Measurements from ENCODE around the gene ZBTB2.

Gene ZBTB2, protein sequence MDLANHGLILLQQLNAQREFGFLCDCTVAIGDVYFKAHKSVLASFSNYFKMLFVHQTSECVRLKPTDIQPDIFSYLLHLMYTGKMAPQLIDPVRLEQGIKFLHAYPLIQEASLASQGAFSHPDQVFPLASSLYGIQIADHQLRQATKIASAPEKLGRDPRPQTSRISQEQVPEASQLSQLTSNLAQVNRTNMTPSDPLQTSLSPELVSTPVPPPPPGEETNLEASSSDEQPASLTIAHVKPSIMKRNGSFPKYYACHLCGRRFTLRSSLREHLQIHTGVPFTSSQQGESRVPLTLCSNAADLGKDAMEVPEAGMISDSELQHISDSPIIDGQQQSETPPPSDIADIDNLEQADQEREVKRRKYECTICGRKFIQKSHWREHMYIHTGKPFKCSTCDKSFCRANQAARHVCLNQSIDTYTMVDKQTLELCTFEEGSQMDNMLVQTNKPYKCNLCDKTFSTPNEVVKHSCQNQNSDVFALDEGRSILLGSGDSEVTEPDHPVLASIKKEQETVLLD

GRCh38 chr6:151391471-151392413 lies at the start of gene ZBTB2:
Gene ZBTB2 (minus strand): TSS chr6:151391559. CDS start chr6:151373637, 17,922 bp downstream.
- peak; percentile 43 to 49 for DNase-seq (ENCODE audit: low read depth in 2 of 2)

DNA sequence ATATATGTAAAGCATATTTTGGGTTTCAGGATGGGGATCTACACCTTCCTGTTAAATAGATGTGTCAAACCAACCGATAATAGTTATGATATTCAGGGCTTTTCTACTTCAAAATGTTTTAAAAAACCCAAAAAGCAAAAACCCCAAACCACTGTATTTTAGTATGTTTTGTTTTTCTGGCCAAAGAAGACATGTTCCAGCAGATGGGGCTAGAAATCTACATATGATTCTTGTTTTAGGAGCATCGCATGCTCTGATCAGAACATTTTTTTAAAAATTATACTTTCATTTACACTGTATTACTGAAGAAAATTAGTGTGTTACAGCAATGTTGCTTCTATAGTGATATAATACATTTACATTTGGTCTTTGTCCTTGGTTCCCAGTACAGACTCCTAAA lies 49.6 kb upstream of the ZBTB2 start:
- DNase-seq (ENCODE audit: low read depth in 2 of 2): no peak

DNA sequence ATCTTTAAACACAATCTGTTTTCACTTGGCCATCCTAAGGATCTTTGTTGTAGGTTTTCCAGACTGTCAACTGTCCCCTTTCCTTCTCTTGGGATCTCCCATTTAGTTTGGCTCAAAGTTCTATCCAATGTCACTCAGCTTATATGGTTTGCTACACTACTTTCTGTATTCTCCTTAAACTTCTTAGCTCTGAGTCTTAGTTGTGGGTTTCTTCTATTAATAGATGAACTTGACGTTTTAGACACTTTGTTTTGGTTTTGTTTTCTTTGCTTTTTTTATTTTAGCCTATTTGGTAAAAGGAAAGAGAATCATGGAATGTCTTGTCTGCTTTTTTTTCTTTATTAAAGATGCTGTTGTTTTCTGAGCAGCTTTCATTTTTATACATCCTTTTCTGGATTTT lies 49.1 kb upstream of the ZBTB2 start:
- DNase-seq (ENCODE audit: low read depth in 2 of 2): no peak

DNA sequence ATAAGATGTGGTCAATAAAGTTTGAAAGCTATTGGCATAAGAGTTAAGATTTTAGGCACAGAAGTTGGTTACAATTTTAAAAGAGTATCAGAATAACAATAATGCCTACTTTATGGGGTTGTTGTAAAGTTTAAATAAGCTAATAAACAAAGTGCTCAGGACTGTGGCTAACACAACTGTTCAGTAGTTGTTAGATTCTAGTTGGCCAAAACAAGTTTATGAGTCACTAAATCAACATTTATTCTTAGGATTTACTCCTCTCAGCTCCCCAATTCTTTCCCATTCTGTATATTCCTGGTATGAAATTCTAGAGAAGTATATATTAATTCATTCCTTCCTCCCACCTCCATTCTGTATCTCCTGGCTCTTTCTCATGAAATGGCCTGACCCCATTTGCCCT lies 46.0 kb upstream of the ZBTB2 start:
- DNase-seq (ENCODE audit: low read depth in 2 of 2): no peak

DNA sequence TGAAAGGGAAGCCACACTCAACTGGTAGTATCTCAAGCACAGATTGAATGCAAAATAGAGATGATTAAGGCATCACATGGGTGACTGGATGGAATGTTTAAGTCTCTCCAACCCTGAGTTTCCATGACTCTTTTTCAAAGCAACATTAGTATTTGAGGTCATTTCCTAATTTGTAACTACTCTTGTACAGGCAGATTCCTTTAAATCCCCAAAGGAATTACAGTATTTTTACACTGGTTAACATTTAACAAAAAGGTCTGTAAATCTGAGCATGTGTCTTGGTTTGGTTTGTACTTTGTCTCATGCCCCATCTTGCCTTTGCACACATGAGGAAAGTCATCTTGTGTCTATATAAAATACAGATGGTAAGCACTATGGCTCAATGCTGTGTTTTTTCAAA lies 45.4 kb upstream of the ZBTB2 start:
- DNase-seq (ENCODE audit: low read depth in 2 of 2): no peak

DNA sequence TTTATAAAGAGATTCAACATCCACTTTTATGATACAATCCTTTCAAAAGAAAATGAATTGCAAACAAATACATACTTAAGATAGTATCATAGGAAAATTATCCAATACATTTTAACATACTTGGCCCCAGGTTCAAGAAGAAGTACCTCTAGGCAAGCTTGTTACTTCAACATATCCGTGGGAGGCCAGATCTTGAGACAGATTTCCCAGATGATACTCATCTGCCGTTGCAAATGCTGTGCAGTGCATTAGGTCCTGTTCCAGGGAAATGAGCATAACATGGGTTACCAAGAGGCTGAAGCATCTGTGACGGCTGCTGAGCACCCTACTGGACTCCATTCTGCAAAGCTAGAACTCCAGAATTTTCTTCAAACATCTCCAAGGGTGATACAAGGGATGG lies 44.9 kb upstream of the ZBTB2 start:
- DNase-seq (ENCODE audit: low read depth in 2 of 2): no peak

DNA sequence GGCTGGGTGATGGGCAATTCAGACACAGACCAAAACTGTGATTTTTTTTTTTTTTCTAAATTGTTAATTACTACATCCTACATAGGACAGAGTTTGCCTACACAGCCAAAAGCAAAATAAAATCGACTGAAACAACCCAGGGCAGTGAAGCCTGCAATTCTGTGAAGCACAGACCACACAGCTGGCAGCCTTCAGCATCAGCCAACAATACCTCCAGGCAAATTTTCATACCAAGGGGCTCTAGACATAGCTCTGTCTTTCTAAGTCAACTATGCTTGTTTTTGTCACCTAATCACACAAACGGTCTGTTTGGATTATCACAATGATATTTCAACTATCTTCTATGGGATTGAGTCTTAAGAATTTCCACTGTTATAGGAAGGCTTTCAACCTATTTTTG lies 43.0 kb upstream of the ZBTB2 start:
- no peak for DNase-seq (ENCODE audit: low read depth in 2 of 2)

GRCh38 chr6:151432651-151433050 lies 41.3 kb upstream of the ZBTB2 start:
- no peak for DNase-seq (ENCODE audit: low read depth in 2 of 2)

DNA sequence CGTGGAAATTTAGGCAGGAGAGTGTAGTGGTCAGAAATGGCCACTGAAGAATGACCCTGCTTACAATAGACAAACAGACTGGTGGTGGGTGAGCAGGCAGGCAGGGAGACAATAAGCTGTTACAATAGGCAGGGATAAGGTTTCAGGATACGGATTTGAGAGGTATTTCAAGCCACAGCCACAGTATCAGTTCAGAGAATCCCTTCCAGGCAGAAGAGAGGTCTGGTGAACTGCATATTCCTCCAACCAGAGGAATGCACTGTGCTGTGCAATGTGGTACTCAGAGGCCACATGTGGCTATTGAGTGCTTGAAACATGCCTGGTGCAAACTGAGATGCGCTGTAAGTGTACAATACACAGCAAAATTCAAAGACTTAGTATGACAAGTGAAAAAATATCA lies 40.0 kb upstream of the ZBTB2 start:
- DNase-seq (ENCODE audit: low read depth in 2 of 2): no peak

GRCh38 chr6:151430886-151431285 lies 39.5 kb upstream of the ZBTB2 start:
- DNase-seq (ENCODE audit: low read depth in 2 of 2): no peak

- no peak for DNase-seq (ENCODE audit: low read depth in 2 of 2)
These were observed 36.9 kb upstream of the ZBTB2 start for GRCh38 chr6:151428093-151428735.

DNA sequence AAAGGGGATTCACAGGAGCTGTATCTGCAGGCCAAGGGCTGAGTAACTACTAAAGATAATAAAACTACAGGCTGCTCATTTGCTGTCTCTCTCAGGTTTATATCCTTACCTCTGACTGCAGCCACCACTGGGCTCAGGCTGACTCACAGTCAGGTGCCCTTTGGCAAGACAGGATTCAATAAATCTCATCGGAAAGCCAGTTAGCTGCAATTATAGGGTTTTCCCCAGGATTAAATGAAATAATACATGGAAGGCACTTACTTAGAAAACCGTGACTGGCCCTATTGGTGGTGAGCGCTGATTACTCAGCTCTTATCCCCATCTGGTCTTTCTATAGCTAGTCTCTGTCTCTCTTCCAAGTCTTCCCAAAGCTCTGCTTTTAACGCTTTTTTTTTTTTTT lies 34.2 kb upstream of the ZBTB2 start:
- no peak for DNase-seq (ENCODE audit: low read depth in 2 of 2)

DNA sequence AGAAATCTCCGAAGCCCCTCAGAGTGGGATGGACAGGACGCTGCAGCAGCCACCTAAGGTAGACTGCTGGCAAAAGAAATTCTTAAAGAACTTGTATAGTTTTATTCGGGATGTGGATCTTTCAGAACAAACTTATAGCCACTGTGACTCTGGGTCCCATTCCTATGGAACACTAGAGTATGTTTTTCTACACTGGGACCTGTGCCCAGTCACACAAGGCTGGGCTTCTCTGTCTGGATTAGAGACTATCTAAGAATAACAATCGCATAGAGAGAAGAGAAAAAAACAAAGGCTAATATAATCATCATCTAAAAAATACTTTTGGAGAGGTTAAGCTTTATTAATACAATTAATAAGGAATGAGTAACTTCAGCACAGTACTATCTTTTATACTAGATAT lies 31.6 kb upstream of the ZBTB2 start:
- DNase-seq (ENCODE audit: low read depth in 2 of 2): no peak

GRCh38 chr6:151417477-151417876 lies 26.1 kb upstream of the ZBTB2 start:
- no peak for DNase-seq (ENCODE audit: low read depth in 2 of 2)

DNA sequence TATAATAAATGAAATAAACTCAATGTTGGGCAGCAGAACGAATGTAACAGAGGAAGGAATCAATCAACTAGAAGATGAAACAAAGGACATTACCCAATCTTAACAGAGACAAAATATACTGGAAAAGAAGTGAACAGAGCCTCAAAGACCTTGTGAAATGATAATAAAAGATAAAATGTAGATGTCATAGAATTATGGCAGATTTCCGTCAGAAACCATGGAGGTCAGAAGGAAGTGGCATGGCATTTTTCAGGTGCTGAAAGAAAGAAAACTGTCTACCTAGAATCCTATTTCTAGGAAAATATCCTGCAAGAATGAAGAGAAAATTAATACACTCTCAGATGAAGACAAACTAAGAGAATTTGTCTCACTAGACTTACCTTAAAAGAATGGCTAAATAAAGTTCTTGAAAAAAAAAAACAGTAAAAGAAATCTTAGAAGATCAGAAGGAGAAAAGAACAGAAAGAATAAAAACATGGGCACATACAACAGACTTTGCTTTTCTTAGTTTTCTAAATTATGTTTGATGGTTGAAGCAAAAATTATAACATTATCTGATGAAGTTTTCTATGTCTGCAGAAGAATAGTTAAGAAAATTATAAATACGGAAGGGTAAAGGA lies 23.4 kb upstream of the ZBTB2 start:
- DNase-seq (ENCODE audit: low read depth in 2 of 2): no peak

GRCh38 chr6:151413372-151414145 lies 22.2 kb upstream of the ZBTB2 start:
- DNase-seq (ENCODE audit: low read depth in 2 of 2): peak in 1 of 2 donors; percentile 50

DNA sequence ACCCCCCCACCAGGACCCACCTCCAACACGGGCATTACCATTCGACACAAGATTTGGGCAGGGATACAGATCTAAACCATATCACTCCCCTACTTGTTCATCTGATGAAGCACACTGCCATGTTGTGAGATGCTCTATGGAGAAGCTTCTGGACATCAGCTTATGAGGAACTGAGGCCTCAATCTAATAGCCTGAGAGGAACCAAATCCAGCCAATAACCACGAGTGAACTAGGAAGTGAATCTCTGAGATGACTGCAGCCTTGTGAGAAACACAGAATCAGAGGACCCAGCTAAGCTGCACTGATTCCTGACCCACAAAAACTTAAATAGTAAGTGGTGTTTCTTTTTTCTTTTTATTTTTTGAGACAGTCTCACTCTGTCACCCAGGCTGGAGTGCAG lies 21.6 kb upstream of the ZBTB2 start:
- DNase-seq (ENCODE audit: low read depth in 2 of 2): no peak

DNA sequence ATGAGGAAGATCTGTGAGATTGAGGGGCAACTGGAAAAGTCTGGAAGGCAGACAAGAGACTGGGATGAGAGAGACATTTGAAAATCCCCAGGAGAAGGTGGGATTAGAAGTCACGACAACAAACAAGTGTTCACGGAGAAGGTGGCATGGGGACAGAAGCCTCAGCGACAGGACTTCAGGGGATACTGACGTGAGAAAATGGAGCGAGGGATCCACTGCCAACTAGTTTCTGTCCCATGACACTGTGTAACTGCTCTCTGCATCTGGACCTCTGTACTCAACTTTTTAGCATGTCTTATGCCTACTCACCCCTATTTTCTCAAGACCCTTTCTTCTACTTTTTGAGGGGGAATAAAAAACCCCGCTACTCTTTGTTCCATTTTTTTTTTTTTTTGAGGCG lies 18.3 kb upstream of the ZBTB2 start:
- DNase-seq (ENCODE audit: low read depth in 2 of 2): no peak

- no peak for DNase-seq (ENCODE audit: low read depth in 2 of 2)
These were observed 17.9 kb upstream of the ZBTB2 start for GRCh38 chr6:151409260-151409659.

GRCh38 chr6:151408858-151409257 lies 17.5 kb upstream of the ZBTB2 start:
- DNase-seq (ENCODE audit: low read depth in 2 of 2): no peak

DNA sequence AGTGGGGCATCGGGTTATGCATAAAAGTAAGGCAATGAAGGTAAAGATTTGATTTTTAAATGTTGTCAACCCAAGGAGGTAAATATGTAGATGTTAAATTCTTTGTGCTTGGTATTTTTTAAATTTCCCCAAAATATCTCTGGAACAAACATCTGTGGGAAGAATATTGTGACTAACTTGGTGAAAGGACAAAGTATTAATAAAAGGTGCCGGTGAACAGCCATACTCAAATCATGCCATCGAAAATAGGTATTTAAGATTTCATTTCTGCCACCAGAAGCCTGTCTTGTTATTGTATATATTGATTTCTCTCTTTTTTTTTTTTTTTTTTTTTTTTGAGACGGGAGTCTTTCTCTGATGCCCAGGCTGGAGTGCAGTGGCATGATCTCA lies 12.6 kb upstream of the ZBTB2 start:
- DNase-seq (ENCODE audit: low read depth in 2 of 2): no peak
